Hippocampal formation (tissue), 2 donors: ENCODE results near the gene RAB7A.
"Not testable (repeated sequence)": the region's sequence is repeated elsewhere in the genome, so short reads cannot be mapped to it uniquely, and the experiment has no call there.

Experiments used
- DNase-seq, 2 donors: peaks; one replicate each; lab custom pipeline; 2025; lab: John Stamatoyannopoulos, UW

RAB7A gene

DNA sequence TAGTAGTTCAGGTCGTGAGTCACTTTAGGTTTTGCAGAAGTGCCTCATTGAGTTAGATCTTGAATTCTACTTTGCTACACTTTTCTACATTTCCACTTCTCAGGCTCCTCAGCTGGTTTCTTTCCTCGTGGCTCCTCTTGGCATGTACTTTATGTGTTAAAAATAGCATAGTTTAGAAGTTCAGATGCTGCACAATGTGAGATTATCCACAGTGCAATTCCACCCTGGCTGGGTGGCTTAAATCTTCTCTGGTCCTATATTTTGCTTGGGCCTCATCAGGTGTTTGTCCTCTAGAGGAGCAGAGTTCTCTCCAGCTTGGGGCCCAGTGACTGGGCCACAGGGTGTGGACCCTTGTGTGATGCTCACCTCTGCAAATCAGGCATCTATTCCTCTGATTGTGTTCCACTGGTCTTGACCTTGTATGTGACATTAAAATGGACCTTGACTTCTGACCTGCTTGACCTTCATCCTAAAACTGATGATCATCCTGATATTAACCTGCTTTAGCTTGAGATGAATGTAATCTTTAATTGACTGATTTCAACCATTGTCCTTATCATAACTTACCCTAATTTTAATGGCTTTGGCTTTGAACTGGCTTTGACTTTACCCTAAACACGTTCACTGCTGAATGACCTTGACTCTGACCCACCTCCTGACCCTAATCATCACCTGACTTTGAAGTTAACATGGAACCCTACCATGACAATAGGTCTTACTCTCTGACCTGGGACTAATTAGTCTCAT lies 89.5 kb downstream of the RAB7A start:
- DNase-seq = no peak

GRCh38 chr3:128818186-128818787 lies 92.3 kb downstream of the RAB7A start:
- DNase-seq = no peak

DNA sequence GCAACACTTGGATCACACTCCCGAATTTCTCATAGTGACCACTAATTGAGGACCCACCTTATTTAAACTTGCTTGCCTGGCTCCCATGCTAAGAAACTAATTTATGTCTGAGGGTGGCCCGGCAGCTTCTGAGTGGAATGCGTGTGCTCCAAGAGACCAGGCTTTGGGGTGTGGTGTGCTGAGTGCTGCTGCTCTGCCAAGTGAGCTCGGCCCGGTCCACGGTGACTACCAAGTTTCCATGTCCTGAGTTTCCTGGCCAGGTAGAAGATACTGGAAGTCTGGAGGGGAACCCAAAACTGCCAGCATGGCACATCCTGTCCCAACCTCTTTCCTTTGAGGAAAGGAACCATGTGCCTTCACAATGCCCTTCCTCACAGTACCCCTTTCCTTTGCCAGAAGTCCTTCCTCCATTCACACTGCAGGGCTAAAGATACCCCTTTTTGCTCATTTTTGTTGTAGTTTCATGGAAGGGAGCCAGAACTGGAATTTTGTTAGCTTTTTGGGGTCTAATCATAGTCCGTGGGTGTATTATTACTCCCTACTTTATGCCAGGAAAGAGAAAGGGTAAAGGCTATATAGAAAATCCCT lies 94.4 kb downstream of the RAB7A start:
- no peak for DNase-seq

DNA sequence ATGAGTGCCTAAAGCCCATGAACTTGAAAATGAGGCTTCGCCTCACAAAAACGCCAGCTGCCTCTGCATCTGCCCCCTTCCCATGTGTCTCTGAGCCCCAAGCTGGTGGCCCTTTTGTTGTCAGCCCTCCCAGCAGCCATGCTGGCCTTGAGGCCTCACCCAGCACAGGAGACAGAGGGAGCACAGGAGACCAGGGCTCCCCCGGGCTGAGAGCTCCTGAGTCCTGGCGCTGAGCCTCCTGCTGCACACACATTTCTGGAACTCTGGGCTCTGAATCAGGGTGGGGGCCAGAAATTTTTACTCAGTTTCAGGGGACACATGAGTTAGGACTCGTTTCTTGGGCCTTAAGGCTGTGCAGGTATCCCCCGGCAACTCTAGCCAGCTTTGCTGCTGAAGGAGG lies 97.0 kb downstream of the RAB7A start:
- no peak for DNase-seq

GRCh38 chr3:128823631-128824030 lies 97.6 kb downstream of the RAB7A start:
- DNase-seq = no peak

DNA sequence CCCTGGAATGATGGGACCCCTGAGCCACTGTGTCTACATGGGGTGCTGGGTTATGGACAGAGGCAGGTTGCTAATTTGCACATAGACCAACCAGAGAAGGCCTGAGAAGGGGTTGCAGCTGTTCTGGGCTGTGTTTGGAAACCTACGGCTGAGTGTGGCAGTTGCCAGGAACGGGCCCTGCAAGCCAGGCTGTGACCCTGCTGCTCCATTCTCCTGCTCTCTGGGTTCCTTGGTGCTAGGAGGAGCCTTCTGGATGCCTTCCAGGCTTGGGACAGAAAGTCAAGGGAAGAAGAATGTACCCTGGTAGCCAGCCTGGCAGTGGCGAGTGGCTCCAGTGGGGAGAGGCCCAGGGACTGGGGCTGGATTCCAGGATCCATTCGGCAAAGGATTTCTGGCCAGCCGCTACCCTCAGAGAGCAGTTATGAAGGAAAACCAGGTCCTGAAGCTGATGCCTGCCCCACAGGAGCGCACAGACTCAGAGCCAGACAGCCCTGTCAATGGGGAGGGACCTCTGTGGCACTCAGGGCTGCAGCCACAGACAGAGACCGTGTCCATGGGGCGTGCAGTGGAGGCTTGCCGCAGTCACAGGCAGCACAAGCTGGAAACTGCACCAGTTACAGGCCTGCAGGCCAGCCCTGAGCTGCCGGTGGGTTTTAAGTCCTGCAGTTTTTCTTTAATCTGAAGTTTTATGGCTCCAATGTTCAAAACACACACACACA lies 98.3 kb downstream of the RAB7A start:
- DNase-seq = no peak

DNA sequence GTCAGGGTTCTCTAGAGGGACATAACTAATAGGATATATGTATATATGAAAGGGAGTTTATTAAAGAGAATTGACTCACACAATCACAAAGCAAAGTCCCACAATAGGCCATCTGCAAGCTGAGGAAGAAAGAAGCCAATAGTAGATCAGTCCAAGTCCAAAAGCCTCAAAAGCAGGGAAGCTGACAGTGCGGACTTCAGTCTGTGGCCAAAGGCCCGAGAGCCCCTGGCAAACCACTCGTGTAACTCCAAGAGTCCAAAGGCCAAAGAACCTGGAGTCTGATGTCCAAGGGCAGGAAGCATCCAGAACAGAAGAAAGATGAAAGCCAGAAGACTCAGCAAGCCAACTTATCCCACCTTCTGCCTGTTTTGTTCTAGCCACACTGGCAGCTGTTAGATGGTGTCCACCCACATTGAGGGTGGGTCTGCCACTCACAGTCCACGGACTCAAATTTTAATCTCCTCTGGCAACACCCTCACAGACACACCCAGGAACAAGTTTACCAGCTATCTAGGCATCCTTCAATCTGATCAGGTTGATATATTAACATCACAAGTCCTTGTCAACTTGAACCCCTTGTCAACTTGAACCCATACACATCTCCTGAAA lies 99.2 kb downstream of the RAB7A start:
- no peak for DNase-seq

- DNase-seq = not testable (repeated sequence)
Measured at GRCh38 chr3:128829087-128829486, 103.1 kb downstream of the RAB7A start.

GRCh38 chr3:128829925-128830625 lies 104.1 kb downstream of the RAB7A start:
- not testable (repeated sequence) for DNase-seq

GRCh38 chr3:128830762-128831161 lies 104.8 kb downstream of the RAB7A start:
- not testable (repeated sequence) for DNase-seq

DNA sequence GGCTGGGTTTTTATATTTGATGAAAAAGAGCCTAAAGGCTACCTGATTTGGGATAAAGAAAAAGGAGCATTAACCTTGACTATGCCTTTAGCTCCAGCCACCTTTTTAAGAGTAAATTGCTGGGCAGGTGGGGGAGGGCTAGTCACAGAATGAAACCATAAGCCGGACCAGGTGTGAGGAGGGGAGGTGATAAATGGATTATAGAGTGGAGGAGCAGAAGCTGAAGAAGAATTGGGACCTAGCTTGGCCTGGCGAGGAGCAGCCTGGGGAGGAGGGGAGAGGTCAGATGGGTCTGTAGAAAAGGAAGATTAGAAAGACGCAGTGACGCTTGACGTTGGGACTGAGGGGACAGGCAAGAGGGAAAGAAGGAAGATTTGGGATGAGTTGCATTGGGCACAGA lies 107.0 kb downstream of the RAB7A start:
- not testable (repeated sequence) for DNase-seq

DNA sequence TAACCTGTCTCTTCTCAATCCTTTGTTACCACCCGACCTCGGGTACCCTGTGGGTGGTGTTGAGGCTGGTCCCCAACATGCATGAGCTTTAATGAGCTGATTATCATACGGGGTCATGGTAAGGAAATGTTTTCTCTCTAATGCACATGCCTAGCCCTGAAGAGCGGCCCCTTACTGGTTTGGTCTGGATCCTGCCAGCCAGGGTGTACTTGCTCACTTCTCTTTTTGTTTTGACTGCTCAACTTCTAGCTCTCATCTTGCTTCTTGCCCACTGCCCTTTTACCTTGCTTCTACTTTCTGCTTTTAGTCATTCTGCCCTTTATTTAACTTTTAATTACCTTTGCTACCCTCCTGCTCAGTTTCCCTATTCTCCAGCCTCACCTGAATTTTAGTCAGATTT lies 109.1 kb downstream of the RAB7A start:
- no peak for DNase-seq

DNA sequence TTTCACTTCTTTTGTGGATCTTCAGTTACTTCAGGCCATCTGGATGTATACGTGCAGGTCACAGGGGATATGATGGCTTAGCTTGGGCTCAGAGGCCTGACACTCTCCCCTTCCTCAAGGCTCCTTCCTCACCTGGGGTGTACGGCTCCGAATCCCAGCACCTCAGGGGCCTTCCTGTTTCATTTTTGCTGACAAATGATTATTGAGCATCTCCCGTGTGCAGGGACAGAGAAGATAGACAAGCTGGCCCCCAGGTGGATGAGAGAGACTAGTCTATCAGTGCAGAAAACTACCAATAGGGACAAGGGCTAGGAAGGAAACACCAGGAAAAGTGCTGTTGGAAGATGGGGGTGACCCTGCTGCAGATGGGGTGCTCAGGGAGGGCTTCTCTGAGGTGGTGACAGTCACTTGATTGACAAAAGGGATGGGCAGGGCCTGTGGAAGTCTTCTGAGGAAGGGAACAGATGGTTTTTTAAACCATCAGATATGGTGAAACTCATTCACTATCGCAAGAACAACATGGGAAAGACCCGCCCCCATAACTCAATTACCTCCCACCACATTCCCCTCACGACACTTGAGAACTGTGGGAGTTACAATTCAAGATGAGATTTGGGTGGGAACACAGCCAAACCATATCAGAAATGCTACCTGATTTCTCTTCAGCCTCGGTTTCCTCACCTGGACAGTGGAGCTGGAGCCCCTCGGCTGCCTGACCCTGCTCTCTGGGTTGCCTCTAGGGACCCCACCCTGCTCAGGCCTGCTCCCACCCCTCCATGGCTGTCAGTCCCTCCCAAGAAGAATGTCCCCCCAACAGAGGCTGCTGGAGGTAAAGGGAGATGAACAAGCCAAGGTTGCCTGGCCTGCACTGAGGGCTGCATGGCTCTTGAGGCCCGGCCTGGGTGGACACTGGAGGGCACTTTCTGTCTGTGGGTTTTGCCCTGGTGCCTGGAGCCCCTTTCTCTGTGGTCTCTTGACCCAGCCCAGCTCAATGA lies 116.2 kb downstream of the RAB7A start:
- no peak for DNase-seq

DNA sequence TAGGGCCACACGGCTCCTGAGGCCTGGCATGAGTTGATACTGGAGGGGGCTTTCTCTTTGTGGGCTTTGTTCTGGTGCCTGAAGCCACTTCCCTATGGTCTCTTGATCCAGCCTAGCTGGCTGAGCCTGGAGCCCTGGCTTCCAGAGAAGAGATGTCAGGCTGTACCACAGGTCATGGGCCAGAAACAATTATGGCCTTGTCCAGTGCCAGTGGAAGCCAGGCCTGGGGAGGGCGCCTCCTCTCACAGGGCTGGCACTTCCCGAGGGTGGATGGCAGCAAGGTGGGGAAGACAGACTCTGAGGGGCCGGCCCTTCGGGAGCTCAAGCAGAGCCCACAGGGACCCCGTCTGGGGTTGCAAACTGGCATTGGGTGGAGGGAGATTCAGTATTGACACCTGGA lies 118.5 kb downstream of the RAB7A start:
- DNase-seq = peak in 1 of 2 donors; percentile 6

DNA sequence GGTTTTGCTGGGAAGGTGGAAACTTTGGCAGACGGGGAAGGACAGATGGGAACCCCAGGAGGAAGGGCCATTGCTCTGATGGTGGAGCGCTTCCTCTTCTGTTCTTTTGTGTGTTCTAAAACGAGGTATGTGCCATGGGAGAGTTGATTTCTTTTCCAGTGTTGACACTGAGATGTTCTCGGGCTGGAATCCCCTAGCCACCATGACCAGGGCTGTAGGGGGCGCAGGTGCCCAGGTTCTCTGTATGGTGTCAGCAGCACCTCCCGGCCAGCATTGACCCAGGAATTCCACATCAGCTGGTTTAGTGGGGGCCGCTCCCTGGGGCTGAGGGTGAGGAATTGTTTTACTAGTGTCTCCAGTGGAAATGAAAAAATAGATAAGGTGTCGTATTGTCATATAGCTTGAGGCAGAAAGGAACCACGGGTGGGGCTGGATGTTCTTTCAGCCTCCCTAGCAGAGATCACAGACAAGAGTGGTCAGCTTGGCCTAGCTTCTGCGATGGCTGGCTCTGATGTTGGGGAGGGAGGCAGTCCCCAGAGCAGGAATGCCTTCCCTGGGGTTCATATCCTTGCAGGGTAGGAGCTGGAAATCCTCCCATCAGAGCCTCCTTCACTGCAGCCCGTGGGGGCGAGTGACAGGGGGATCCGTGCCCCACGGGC lies 119.3 kb downstream of the RAB7A start:
- no peak for DNase-seq

DNA sequence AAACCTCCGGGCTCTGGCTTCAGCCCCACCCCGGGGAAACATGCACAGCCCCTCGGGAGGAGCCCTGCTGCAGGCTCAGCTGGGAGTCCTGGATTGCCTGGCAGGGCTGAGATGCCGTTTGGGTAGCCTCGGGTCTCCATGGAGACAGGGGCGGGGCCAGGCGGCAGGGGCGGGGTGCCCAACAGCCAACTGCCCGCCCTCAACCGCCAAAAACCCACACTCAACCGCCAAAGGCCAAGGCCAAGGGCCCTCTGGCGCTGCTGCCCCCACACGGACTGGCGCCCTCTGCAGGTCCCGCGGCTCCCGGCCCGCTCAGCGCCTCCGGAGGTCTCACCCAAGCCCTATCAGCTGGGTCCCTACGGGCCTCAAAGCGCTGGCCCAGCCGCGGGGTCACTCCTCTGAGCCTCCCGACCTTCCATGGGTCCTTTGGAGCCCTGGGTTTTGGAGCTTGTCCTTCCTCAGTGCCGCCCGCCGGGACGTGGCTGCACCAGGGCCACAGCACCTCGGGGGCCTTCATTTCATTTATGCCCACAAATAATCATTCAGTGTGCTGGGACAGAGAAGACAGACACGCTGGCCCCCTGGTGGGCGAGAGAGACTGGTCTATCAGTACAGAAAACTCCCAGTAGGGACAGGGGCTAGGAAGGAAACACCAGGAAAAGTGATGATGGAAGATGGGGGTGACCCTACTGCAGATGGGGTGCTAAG lies 119.9 kb downstream of the RAB7A start:
- peak; percentile 43 to 78 for DNase-seq

DNA sequence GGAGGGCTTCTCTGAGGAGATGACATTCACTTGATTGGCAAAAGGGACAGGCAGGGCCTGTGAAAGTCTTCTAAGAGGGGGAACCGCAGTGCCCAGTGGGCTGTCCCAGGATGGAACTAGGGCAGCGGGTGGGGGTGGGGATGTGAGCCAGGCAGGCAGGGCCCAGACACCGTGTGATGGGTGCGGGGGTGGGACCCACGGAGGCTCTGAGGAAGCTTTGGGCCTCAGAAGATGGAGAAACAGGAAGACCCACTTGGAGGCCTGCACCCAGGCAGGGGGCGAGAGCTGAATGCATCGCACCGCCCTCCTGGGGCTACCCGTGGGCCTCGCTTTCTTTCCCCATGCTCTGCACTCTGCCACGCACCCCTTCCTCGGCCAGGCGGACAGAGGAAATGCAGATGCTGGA lies 120.5 kb downstream of the RAB7A start:
- DNase-seq = no peak

DNA sequence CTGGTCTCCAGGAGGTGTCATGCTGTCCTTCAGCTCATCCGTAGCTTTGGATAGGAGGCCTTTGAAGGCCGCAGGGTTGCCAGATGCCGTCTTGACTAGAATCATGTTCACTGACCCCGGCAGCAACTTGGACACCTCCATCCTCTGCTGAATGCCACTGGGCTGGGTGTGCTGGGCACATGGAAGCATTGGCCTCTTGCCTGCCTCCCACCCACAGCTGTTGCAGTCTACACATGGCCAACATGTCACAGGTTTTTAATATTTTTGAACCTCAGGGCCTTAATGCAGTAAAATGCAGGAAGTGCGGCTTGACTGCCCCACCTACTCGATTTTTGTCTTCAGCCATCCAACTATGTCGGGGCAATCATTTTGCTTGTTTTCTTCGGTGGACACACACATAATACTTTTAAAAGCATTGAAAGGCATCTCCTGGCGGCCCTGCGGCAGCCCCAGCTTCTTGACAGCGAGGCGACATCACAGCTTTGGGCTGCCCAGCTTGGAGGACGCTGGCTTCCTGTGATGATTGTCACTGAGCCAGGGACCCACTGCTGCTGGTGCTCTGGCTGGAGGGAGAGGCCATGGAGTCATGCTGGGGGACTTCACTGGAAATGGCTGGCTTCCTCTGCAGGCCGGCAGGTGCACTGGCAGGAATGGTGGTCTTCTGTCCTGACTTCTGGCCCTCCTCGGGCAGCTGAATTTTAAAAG lies 121.8 kb downstream of the RAB7A start:
- no peak for DNase-seq

DNA sequence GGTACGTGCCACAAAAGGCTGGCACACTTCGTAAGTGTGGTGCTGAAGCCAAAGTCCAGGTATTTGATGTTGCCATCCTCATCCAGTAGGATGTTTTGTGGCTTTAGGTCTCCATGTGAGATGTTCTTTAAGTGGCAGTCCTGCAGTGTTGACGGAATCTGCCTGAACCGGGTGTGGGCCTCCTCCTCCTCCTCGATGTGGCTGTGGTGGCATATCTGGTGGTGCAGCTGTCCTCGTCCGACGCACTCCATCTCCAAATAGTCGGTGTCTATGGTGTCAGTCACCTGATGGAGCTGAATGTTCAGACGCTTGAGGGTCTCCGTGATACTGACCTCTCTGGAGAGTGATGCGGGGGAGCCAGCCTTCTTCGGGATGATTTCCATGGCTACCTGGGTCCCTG lies 123.0 kb downstream of the RAB7A start:
- no peak for DNase-seq
